ENCODE data around the gene B3GNT7.
"Not testable (repeated sequence)": the region's sequence is repeated elsewhere in the genome, so short reads cannot be mapped to it uniquely, and the experiment has no call there.

Gene B3GNT7

DNA sequence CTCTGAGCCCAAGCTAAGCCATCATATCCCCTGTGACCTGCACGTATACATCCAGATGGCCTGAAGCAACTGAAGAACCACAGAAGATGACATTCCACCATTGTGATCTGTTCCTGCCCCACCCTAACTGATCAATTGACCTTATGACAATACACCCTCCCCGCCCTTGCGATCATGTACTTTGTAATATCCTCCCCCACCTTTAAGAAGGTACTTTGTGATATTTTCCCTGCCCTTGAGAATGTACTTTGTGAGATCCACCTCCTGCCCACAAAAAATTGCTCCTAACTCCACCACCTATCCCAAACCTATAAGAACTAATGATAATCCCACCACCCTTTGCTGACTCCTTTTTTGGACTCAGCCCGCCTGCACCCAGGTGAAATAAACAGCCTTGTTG is 34.9 kb downstream of the B3GNT7 start:
- DNase-seq: not testable (repeated sequence)

DNA sequence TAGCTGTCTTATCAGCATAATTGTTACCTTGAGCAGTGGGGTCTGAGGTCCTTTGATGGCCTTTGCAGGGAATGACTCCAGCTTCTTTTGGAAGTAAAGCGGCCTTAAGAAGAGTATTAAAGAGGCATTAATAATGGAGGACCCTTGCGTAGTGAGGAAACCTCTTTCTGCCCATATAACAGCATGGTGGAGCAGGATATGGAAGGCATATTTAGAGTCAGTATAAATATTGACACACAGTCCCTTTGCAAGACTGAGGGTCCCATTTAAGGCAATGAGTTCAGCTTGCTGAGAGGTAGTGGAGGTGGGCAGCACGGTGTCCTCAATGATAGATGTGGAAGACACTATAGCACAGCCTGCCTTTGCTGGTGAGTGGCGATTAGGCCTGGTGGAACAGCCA is 36.1 kb downstream of the B3GNT7 start:
- DNase-seq: no peak

DNA sequence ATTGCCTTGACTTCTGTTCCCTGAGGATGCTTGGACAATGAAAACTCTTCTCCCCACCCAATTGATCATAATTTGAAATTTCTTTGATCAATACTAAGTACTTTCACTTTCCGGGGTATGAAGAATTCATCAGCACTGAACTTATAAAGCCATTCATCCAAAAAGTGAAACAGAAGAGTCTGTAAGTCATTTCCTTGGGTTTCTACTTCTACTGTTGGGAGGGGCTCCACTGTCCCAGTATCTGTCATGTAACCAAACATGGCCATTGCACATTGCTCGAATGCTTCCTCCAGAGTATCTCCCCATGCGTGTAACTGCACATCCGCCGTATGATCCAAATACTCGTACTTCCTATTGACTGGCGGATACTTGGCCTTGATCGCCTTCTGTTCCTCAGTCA is 38.5 kb downstream of the B3GNT7 start:
- no peak for DNase-seq

DNA sequence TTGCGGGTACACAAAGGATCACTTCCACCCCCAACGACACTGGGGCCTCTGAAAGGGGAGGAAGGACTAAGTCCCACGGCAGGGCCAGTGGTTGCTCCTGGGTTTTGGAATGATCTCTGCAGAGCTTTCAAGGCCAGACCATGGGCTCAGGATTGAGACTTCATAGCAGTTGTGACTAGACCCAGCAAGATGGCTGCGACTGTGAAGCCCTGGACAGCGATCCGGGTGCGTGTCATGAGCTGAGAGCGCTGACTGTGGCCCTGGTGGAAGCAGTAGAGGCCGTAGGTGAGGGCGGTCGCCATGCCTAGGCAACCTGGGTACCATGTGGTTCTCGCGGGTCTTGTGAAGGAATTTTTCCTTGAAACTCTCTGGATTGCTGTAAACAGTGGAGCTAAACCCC is 41.4 kb downstream of the B3GNT7 start:
- no peak for DNase-seq

DNA sequence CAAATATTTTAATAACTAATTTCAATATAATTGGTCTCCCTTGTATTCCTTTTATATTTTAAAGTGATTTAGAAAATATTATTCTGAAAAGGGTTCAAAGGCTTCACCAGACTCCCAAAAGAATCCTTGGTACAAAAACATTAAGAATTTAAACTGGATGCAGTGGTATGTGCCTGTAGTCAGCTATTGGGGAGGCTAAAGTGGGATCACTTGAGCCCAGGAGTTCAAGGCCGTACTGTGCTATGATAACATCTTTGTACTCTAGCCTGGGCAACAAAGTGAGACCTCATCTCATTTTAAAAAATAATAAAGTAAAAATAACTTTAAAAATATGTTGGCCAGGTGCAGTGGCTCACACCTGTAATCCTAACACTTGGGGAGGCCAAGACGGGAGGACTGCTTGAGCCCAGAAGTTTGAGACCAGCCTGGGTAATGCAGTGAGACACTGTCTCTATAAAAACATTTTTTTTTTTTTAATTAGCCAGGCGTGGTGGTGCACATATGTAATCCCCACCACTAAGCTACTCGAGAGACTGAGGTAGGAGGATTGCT is 54.1 kb downstream of the B3GNT7 start:
- DNase-seq: no peak

DNA sequence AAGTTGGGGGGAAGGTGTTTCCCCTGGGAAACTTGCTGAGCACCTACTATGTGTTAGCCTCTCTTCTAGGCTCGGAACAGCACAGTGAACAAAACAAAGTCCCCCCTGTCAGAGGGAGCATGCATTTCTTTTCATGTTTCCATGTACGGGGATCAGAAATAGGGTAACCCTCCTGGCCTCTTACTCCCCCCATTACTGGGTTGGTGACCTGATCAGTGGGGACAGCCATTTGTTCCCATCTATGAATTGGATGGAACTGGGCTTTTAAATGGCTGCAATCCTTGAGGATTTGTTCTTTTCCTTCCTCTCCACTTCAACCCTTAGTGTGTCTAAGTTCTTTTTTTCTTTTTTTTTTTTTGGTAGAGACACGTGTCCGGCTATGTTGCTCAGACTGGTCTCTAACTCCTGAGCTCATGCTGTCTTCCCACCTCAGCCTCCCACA is 55.1 kb downstream of the B3GNT7 start:
- no peak for DNase-seq

Measured in NK-92 treated with Interleukin-12 subunit alpha and Interleukin-12 subunit beta, amount 100 ng/mL, for 24 hours (cell line).